MG63 (cell line): ENCODE data around the gene PLPP2. TPM values are rescaled to one million over a fixed set of nuclear protein-coding genes. Genes with fewer than 3 reads are reported as not detected.
A peak's percentile ranks its signal among the peaks of the same experiment; 100 is the strongest.

Source experiments
- DNase-seq: peaks from one replicate; pipeline ENCODE4 v3.0.0-alpha.2; 2020
- H3K27me3 ChIP-seq: fragments of 250-450 bp; sonication (Bioruptor Pico); 2 replicates; pipeline ENCODE4 v1.5.1; 2020; ENCODE audit warnings: mild to moderate bottlenecking, moderate library complexity
- H3K36me3 ChIP-seq: fragments of 250-450 bp; sonication (Bioruptor Pico); 2 replicates; pipeline ENCODE4 v1.5.1; 2020; ENCODE audit warnings: mild to moderate bottlenecking, moderate library complexity
- H3K4me3 ChIP-seq: fragments of 250-450 bp; sonication (Bioruptor Pico); 2 replicates; pipeline ENCODE4 v1.5.1; 2020; ENCODE audit warnings: mild to moderate bottlenecking, moderate library complexity
- H3K9me3 ChIP-seq: fragments of 250-450 bp; sonication (Bioruptor Pico); 2 replicates; pipeline ENCODE4 v1.5.1; 2020; ENCODE audit warnings: mild to moderate bottlenecking, moderate library complexity
- total RNA-seq: library from RNA; depleted of rRNA; stranded (reverse); fragments of >200 nt; shearing (Covaris generic); gene quantifications from 2 replicates; pipeline ENCODE4 v1.2.3, GENCODE V29; 2014; ENCODE audit warnings: low replicate concordance

Gene PLPP2
- total RNA-seq, 1 experiment from 2014 or later: 22.0 TPM

DNA sequence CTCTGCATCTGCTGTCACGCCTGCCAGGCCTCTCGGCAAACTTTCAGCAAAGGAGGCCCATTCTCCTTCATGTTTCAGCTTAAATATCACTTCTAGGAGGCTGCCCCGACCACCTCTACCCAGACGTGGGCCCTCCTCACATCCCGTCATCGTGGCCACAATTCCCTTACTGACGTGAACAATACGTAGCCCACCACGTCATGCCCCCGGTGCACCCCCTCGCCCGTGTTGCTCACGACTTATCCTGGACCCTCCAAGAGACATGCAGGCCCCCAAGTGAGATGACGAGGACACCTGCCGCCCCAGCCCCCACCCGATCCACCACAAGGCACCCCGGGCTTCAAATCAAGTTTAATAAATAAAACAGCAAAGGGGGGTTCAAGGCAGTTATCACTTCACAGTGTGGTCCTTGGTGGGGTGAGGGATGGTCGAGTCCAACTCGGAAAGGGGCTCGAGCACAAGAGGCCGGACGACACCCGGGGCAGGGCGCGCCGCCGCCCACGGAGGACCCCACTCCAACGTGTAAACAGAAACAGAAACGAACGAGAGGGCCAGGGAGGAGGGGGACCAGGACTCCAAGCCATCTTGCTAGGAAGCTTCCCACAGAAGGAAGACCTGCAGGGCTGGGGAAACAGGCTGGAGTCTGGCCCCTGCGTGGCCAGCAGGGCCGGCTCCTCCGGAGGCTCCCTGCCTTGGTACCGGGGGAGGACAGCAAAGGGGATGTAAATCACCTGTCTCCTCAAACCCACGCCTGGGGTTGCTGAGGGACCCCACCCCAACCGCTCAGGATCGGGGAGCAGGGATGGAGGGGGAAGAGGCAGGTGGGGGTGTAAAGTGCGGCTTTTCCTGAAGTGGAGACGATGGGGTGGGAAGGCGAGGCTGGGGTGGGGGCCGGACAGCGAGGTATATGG, 14.3 kb upstream of the PLPP2 start:
- Histone ChIP-seq H3K27me3 (no peaks in the 10 kb centered on the region), H3K4me3 (no peak overlapping the region), H3K9me3 (no peaks in the 10 kb centered on the region), H3K36me3 (no peaks in the 10 kb centered on the region)
- DNase-seq: no peak

DNA sequence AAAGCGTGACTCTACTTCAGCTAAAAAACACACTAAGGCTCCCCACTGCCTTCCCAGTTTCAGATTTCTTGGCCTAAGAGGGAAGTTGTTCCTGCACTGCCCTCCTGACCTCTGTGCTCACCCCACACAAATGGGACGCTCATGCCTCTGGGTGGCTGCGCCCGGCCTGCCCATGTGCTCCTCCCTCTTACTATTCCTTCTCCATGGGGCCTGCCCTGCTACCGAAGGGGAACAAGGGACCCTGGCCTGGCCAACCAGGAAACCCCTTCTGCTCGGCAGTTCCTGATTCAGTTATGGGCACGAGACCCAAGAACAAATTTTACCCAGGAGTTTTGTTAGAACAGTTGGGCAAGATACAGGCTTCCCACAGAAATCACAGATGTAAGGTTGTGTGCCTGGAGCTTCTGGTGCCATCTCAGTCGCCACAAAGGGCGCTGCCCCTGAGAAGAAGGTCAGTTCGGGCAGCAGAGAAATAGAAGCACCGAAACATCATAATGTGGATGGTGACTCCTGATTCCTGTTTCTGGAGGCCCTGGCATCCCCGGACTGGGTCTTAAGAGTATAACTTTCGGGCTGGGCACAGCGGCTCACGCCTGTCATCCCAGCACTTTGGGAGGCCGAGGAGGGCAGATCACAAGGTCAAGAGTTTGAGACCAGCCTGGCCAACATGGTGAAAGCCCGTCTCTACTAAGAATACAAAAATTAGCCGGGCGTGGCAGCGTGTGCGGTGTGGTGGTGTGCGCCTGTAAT, 5.4 kb upstream of the PLPP2 start:
- no peaks in the 10 kb centered on the region for H3K9me3 ChIP-seq
- no peaks in the 10 kb centered on the region for H3K27me3 ChIP-seq
- no peak for DNase-seq
- no peaks in the 10 kb centered on the region for H3K36me3 ChIP-seq
- H3K4me3 ChIP-seq: no peak overlapping the region

- DNase-seq: no peak
These were observed 4.6 kb upstream of the PLPP2 start for GRCh38 chr19:295687-296370.

DNA sequence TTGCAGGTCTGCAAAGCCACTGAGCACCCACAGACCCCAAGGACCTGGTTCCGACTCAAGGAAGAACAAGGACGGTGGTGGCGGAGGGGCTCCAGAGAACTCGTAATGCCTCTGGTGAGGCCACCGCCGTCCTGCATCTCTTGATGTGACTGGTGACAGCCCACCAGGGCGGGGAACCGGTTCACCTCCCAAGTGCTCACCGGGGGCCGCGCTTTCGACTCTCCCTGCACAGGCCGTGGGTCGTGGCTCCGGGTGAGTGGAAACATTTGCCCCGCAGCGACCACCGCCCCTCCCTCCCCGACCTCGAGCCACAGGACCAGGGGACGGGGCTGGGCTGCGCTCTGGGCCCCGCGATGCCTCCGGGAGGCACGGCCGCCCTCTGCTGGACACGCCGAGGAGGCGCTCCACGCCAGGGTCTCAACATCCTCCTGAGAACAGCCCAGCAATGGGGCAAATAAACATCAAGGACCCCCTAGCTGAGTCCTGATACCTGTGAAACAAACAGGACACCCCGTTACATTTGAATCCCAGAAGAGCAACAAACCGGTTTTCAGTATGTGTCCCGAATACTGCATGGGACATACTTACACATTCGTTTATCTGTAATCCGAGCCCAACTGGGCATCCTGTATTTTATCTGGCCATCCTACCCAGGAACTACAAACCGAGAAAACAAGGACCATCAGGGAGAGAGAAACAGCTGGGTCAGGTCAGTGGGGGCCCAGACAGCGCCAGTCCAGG, 3.9 kb upstream of the PLPP2 start:
- no peak overlapping the region for H3K4me3 ChIP-seq
- H3K36me3 ChIP-seq: no peaks in the 10 kb centered on the region
- no peak for DNase-seq
- H3K27me3 ChIP-seq: no peaks in the 10 kb centered on the region
- no peaks in the 10 kb centered on the region for H3K9me3 ChIP-seq

More at GRCh38 chr19:295687-296370, 4.6 kb upstream of the PLPP2 start:
- Histone ChIP-seq H3K27me3 (no peaks in the 10 kb centered on the region), H3K4me3 (no peak overlapping the region), H3K9me3 (no peaks in the 10 kb centered on the region), H3K36me3 (no peaks in the 10 kb centered on the region)

DNA sequence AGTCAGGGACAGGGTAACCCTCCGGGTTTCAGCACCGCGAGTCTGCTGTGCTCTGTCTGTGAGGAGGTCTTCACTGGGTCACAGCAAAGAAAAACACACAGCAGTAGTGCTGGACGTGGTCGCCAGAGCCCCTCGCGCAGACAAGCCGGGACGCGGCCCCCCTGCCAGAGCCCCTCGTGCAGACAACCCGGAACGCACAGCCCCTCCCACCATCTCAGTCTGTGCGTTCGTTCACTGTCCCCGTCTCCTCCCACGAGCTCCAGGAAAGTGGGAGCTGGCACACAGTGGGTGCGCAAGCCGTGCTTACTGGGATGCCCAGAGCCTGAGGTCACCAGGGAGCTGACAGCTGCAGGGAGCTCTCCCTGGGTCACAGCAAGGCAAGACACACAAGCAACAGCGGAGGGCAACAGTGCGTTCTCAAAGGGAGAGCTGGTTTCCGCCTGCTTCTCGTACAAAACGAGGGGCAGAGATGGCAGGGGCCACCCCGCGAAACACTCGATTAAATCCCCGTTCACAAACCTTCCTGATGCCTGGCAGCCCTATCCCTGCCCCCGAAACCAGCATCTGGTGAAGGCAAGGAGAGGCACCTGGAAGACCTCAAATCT, 3.2 kb upstream of the PLPP2 start:
- DNase-seq: no peak
- Histone ChIP-seq H3K9me3 (no peaks in the 10 kb centered on the region), H3K36me3 (no peaks in the 10 kb centered on the region), H3K4me3 (no peak overlapping the region), H3K27me3 (no peaks in the 10 kb centered on the region)

DNA sequence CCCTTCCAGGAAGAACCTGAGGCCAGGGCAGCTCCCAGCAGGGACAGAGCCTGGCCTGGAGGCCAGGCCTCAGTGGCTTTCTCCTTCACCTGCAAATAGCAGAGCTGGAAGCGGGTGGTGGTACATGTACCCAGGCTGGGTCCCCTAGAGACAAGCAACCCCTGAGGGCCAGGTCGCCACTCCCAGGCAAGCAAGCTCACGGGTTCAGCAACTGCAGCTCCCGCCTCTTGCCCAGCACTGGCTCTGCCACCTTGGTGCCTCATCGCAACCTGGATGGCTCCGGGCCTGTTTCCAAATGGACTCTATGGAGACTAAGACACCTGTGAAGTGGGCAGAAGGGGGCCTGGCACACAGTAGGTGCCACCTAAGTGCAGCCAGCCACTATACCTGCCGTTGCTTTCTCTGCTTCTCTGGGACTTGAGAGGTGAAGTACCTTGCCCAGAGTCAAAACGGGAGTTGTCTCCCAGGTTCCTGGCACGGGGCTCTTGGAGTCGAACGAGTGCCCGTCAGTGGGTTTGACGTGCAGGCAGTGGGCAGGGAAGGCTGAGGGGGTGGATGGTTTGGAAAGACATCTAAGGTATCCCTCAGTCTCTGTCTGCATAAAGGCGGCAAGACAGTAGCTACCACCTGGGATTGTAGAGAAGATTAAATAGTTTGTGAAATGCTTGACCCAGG, 2.4 kb upstream of the PLPP2 start:
- Histone ChIP-seq H3K9me3 (no peaks in the 10 kb centered on the region), H3K36me3 (no peaks in the 10 kb centered on the region), H3K27me3 (no peaks in the 10 kb centered on the region), H3K4me3 (no peak overlapping the region)
- no peak for DNase-seq

DNA sequence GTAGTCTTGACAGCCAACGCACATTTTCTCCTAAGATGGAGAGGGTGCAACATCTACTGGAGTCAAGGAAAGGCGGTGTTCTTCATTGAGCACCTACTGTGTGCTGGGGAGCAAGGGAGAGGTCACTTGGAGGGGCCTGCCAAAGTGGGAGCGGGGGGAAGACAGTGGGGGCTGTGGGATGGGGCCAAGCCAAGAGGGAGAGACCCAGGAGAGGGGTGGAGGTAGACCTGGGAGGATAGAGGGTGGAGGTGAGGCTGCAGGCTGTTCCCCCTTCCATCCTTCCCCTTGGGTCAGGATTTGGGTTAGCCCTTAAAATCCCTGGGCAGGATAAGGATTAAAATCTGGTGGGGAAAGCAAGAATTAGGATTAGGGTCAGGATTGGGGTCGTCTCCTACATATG, 1.7 kb upstream of the PLPP2 start:
- H3K36me3 ChIP-seq: no peaks in the 10 kb centered on the region
- no peaks in the 10 kb centered on the region for H3K9me3 ChIP-seq
- DNase-seq: no peak
- H3K27me3 ChIP-seq: no peaks in the 10 kb centered on the region
- H3K4me3 ChIP-seq: no peak overlapping the region

GRCh38 chr19:292281-292884, 1.2 kb upstream of the PLPP2 start:
- DNase-seq: no peak
- Histone ChIP-seq H3K27me3 (no peaks in the 10 kb centered on the region), H3K4me3 (no peak overlapping the region), H3K36me3 (no peaks in the 10 kb centered on the region), H3K9me3 (no peaks in the 10 kb centered on the region)

GRCh38 chr19:291561-292280, 518 bp upstream of the PLPP2 start:
- Histone ChIP-seq H3K4me3 (peak overlapping the region; percentile 29; the same call in 1 of the 2 replicates), H3K27me3 (no peaks in the 10 kb centered on the region), H3K36me3 (no peaks in the 10 kb centered on the region), H3K9me3 (no peaks in the 10 kb centered on the region)
- DNase-seq: no peak

DNA sequence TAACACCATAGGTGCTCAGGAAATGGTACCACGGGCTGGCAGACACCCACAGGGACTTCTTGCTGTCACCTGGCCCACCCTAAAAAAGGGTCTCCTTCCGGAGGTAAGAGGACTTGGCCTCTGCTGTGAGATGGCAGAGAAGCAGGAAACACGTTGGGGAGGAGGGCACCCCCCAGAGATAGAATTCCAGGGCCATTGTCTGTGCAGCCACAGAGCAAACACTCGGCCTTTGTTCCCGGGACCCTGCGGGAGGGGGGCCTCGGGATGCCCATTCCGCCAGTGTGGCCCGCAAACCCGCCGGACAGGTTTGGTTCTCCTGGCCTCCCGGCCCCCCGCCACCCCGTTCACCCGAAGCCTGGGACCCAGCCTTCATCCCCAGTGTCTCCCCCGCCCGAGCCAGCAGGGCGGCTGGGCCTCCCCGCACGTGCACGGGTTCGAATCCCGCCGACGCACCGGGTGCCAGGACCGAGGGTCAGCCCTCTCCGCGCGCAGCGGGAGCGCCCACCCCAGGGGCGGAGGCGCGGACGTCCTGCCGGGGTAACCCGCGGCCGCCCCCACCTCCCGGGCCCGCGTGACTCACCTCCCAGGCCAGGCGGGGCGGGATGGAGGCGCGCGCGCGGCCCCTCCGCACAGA, 714 bp downstream of the PLPP2 start:
- H3K9me3 ChIP-seq: no peaks in the 10 kb centered on the region
- peak; percentile 21 for DNase-seq
- no peaks in the 10 kb centered on the region for H3K27me3 ChIP-seq
- peak overlapping the region; percentile 50 for H3K4me3 ChIP-seq
- no peaks in the 10 kb centered on the region for H3K36me3 ChIP-seq

- peak overlapping the region; percentile 50; the same call in 1 of the 2 replicates for H3K4me3 ChIP-seq
- H3K27me3 ChIP-seq: no peaks in the 10 kb centered on the region
- DNase-seq: peak; percentile 63
- H3K9me3 ChIP-seq: no peaks in the 10 kb centered on the region
- no peaks in the 10 kb centered on the region for H3K36me3 ChIP-seq
These were observed 1.4 kb downstream of the PLPP2 start for GRCh38 chr19:289651-290371.

DNA sequence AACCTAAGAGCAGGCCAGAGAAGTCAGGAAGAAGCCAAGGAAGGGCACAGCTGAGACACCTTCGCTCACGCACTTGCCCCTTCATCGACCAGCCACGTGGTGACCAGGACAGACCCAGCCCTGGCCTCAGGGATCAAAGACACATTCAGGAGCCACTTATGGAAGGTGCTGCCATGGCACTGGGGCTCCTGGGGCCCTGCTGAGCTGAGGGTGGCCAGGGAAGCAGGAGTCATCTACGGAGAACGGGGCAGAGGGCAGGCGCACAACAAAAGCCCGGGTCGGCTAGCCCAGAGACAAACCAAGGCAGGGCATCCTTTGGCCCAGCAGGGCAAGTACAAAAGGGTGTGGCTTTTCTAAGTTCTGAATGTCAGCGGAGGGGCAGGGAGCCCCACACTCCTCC, 2.3 kb downstream of the PLPP2 start:
- no peak for DNase-seq
- H3K9me3 ChIP-seq: no peaks in the 10 kb centered on the region
- no peaks in the 10 kb centered on the region for H3K27me3 ChIP-seq
- no peaks in the 10 kb centered on the region for H3K36me3 ChIP-seq
- H3K4me3 ChIP-seq: no peak overlapping the region

DNA sequence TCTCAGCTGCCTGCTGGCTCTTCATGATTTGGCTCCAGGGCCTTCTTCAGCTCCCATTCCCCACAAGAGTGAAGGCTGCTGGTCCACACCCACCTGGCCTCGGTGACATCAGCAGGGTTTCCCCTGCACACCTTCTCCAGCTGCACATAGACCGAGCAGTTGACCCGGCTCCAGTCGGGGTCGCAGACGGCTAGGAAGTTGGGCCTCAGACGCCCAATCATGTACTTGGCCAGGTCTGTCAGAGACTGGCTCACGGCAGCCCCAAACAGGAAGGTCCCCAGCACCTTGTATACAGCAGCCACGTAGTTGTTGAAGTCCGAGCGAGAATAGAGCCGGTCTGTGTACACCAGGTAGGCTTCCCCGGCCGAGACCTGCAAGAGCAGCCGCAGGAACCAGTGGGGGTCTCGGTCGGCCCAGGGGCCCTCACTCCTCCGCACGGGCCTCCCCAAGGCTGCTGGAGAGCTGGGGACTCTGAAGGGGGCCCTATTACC, 3.8 kb downstream of the PLPP2 start:
- Histone ChIP-seq H3K36me3 (no peaks in the 10 kb centered on the region), H3K9me3 (no peaks in the 10 kb centered on the region), H3K27me3 (no peaks in the 10 kb centered on the region), H3K4me3 (no peak overlapping the region)
- no peak for DNase-seq

DNA sequence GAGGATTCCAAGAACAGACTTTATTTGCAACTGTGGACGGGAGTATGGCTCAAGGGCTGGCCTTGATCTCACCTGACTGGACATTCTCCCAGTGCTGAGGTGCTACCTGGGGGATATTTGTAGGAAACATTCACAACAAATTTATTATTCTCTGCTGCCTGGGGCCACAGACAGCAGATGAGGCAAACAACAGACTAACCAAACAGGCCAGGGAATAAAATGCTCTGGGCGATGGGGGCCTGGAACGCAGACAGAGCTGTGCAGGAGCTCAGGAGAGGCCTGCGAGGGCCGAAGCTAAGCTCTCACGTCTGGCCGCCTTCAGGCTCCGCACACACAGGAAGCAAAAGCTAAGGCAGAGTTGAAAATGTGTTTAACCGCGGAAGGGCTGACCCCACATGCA, 7.8 kb downstream of the PLPP2 start:
- Histone ChIP-seq H3K27me3 (no peaks in the 10 kb centered on the region), H3K4me3 (no peak overlapping the region), H3K9me3 (no peaks in the 10 kb centered on the region), H3K36me3 (no peaks in the 10 kb centered on the region)
- no peak for DNase-seq
